ENCODE data around the gene LPAR5. TPM values are rescaled to one million over a fixed set of nuclear protein-coding genes. Genes with fewer than 3 reads are reported as not detected.

Gene LPAR5
- total RNA-seq, 1 experiment from 2014 or later = 2.3 TPM

DNA sequence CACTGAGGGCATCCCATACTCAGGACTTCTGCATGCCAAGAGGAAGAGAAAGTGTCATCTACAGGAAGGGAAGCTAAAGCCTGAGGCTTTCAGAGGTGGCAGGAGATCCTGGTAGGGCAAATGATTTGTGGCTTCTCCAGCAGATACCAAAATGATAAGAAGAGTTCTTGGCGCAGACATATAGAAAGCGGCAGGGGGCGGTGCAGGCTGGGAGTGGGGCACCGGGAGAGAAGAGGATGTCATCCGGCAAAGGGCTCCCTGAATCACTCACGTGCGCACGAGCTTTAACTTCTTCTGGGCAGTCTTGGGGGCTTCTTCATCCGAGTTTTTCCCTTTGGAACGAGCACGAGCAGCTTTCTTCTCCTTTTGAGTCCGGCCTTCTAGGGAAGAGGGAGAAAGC lies 16.6 kb upstream of the LPAR5 start:
- intact Hi-C loops (cut with micrococcal nuclease) = no loop called here
- H3K4me2 ChIP-seq (ENCODE audit: low read length) = no peak overlapping the region
- POLR2A ChIA-PET (ENCODE audit: unreplicated experiment) = no interaction called here
- no peaks in the 10 kb centered on the region for H3K9me2 ChIP-seq (replicated peaks; ENCODE audit: low read length)
- no peak for TF ChIP-seq EZH2 (IDR thresholded peaks at IDR 0.05; ENCODE audit: low read length, unreplicated experiment)
- TF ChIP-seq, protein P1, sequence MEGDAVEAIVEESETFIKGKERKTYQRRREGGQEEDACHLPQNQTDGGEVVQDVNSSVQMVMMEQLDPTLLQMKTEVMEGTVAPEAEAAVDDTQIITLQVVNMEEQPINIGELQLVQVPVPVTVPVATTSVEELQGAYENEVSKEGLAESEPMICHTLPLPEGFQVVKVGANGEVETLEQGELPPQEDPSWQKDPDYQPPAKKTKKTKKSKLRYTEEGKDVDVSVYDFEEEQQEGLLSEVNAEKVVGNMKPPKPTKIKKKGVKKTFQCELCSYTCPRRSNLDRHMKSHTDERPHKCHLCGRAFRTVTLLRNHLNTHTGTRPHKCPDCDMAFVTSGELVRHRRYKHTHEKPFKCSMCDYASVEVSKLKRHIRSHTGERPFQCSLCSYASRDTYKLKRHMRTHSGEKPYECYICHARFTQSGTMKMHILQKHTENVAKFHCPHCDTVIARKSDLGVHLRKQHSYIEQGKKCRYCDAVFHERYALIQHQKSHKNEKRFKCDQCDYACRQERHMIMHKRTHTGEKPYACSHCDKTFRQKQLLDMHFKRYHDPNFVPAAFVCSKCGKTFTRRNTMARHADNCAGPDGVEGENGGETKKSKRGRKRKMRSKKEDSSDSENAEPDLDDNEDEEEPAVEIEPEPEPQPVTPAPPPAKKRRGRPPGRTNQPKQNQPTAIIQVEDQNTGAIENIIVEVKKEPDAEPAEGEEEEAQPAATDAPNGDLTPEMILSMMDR (conservative IDR thresholded peaks at IDR 0.05; ENCODE audit: low read depth, low read length) = no peak
- TF ChIP-seq EZH2phosphoT487 (IDR thresholded peaks at IDR 0.05; ENCODE audit: borderline replicate concordance, low read length) = no peak
- no peaks in the 10 kb centered on the region for H3F3A ChIP-seq (ENCODE audit: low read length, unreplicated experiment)
- H3K27me3 ChIP-seq (ENCODE audit: low read length) = no peaks in the 10 kb centered on the region
- H3K9ac ChIP-seq (ENCODE audit: low read length) = no peak overlapping the region
- H3K4me1 ChIP-seq (ENCODE audit: insufficient read depth, low read length) = no peaks in the 10 kb centered on the region
- DNase-seq = no peak
- CTCF ChIA-PET = no interaction called here
- no peak for ATAC-seq
- H3K79me2 ChIP-seq (ENCODE audit: low read length) = no peaks in the 10 kb centered on the region
- no peaks in the 10 kb centered on the region for H3K9me3 ChIP-seq (ENCODE audit: low read length)
- H4K20me1 ChIP-seq (ENCODE audit: low read length) = no peaks in the 10 kb centered on the region
- H3K4me3 ChIP-seq (ENCODE audit: low read length) = no peak overlapping the region
- no peak overlapping the region for H2AFZ ChIP-seq (ENCODE audit: low read length)
- H3K36me3 ChIP-seq (ENCODE audit: low read depth, low read length) = no peaks in the 10 kb centered on the region
- no TSS peak for BruUV-seq (replicated peaks)
- no peak overlapping the region for H3K27ac ChIP-seq (ENCODE audit: low read length)

DNA sequence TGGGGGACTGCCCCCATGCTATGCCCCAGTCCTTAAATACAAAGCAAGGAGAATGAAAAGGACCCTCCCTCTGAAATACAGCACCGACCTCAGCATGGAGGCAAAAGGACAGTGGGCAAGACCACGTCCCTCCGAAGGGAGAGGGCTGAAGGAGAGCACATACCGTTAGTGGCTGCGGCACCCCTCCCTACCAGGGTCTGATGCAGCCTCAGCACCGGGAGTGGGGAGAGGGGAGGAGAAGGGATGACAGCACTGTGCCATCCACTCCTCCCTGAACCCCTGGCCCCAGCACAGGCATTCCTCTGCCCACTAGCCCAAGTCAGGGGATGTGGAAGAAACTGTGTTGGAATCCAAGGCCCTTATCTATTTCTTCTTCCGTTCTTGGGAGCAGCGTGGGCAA lies 15.1 kb upstream of the LPAR5 start:
- Histone ChIP-seq H3K4me1 (ENCODE audit: insufficient read depth, low read length) (no peaks in the 10 kb centered on the region), H3K9me3 (ENCODE audit: low read length) (no peaks in the 10 kb centered on the region), H3K27me3 (ENCODE audit: low read length) (no peaks in the 10 kb centered on the region), H3F3A (ENCODE audit: low read length, unreplicated experiment) (no peaks in the 10 kb centered on the region), H4K20me1 (ENCODE audit: low read length) (no peaks in the 10 kb centered on the region), H2AFZ (ENCODE audit: low read length) (no peak overlapping the region), H3K79me2 (ENCODE audit: low read length) (no peaks in the 10 kb centered on the region), H3K27ac (ENCODE audit: low read length) (no peak overlapping the region), H3K4me2 (ENCODE audit: low read length) (no peak overlapping the region), H3K9ac (ENCODE audit: low read length) (no peak overlapping the region), H3K9me2 (replicated peaks; ENCODE audit: low read length) (no peaks in the 10 kb centered on the region), H3K4me3 (ENCODE audit: low read length) (no peak overlapping the region), H3K36me3 (ENCODE audit: low read depth, low read length) (no peaks in the 10 kb centered on the region)
- no TSS peak for BruUV-seq (replicated peaks)
- ATAC-seq = no peak
- CTCF ChIA-PET = no interaction called here
- TF ChIP-seq EZH2 (IDR thresholded peaks at IDR 0.05; ENCODE audit: low read length, unreplicated experiment) = no peak
- TF ChIP-seq, protein P1 (conservative IDR thresholded peaks at IDR 0.05; ENCODE audit: low read depth, low read length) = no peak
- no peak for TF ChIP-seq EZH2phosphoT487 (IDR thresholded peaks at IDR 0.05; ENCODE audit: borderline replicate concordance, low read length)
- DNase-seq = no peak
- POLR2A ChIA-PET (ENCODE audit: unreplicated experiment) = no interaction called here
- intact Hi-C loops (cut with micrococcal nuclease) = no loop called here

DNA sequence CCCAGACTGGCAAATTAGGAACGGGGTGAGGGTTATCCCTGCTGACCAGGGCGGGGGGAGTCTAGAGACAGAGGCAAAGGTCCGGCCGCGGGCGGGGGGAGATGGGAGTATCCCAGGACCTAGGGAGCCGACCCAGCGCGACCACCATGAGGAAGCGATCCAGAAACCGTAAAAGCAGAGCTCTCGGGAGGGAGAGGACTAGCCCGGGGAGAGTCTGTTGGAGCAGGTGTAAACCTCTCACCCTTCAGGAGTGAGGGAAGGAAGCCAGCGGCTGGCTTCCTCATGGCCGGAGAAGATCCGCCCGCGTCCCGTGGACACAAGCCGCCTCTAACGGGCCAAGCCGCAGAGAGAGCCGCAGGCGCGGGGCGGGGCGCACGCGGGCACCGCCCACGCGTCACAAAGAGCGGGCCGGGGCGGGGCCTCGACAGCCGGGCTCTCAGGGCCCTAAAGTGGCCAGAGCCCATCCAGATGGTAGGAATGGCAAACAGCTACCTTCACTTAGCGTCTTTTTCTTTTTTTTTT lies 11.4 kb upstream of the LPAR5 start, which contains the start of gene ACRBP:
Gene ACRBP (minus strand): TSS at position 350 of the 522 bp plus-strand sequence. CDS start 66 bp downstream, at position 284.
- BruUV-seq (replicated peaks) = no TSS peak
- H3F3A ChIP-seq (ENCODE audit: low read length, unreplicated experiment) = no peaks in the 10 kb centered on the region
- no peaks in the 10 kb centered on the region for H3K4me1 ChIP-seq (ENCODE audit: insufficient read depth, low read length)
- TF ChIP-seq EZH2phosphoT487 (IDR thresholded peaks at IDR 0.05; ENCODE audit: borderline replicate concordance, low read length) (no peak), EZH2 (IDR thresholded peaks at IDR 0.05; ENCODE audit: low read length, unreplicated experiment) (no peak)
- TF ChIP-seq, protein P1 (conservative IDR thresholded peaks at IDR 0.05; ENCODE audit: low read depth, low read length) = no peak
- H3K9me2 ChIP-seq (replicated peaks; ENCODE audit: low read length) = no peaks in the 10 kb centered on the region
- no peaks in the 10 kb centered on the region for H4K20me1 ChIP-seq (ENCODE audit: low read length)
- DNase-seq = no peak
- H3K4me2 ChIP-seq (ENCODE audit: low read length) = no peak within 1 kb of the TSS
- ChIA-PET POLR2A (ENCODE audit: unreplicated experiment) (no interaction called here), CTCF (no interaction called here)
- no peak within 1 kb of the TSS for H3K4me3 ChIP-seq (ENCODE audit: low read length)
- H3K27me3 ChIP-seq (ENCODE audit: low read length) = no peaks in the 10 kb centered on the region
- intact Hi-C loops (cut with micrococcal nuclease) = no loop called here
- no peak within 1 kb of the TSS for H3K9ac ChIP-seq (ENCODE audit: low read length)
- no peaks in the 10 kb centered on the region for H3K9me3 ChIP-seq (ENCODE audit: low read length)
- no peaks in the 10 kb centered on the region for H3K79me2 ChIP-seq (ENCODE audit: low read length)
- ATAC-seq = no peak
- no peaks in the 10 kb centered on the region for H3K36me3 ChIP-seq (ENCODE audit: low read depth, low read length)
- H3K27ac ChIP-seq (ENCODE audit: low read length) = no peak within 1 kb of the TSS
- H2AFZ ChIP-seq (ENCODE audit: low read length) = no peak within 1 kb of the TSS

Data from PC-3 (cell line).